SKM-1 treated with dmso at 0.1 percent for 144 hours (cell line): ENCODE data around the gene ANKRD44.
A peak's percentile ranks its signal among the peaks of the same experiment; 100 is the strongest.
"Not testable (repeated sequence)": the region's sequence is repeated elsewhere in the genome, so short reads cannot be mapped to it uniquely, and the experiment has no call there.

Experiments
- DNase-seq: peaks from one replicate; lab custom pipeline; 2025; ENCODE audit not compliant: unreplicated experiment; lab: John Stamatoyannopoulos, UW

The ANKRD44 gene

DNA sequence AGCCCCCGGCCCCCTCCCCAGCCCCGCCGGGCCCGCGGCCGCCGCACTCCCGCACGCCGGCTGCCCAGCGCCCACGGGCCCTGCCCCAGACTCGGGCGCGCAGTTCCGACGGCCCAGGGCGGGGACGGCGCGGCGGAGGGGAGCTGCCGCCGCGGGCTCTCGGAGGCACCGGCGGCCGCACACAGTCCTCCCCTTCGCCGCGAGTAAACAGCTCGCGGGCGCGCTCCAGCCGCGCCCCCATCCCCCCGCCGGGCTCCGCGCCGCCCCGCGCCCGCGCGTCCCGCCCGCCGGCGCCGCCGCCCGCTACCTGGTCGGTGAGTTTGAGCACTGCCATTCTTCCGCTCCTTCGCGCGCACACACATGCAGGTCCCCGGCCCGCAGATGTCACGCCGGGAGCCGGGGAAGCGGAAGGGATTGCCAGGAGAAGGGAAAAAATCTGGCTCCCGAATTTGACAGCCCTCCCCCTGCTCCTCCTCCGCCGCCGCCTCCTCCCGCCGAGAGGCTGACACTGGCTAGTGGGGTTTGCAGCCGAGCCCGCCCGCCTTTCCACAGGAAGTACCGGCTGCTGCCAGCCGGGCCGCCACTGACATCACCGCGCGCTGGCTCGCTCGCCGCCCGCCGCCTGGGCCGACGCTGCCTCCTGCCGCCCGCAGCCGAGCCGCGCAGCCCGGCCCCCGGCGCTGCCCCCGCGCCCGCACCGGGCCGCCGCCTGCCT, at the start of gene ANKRD44:
Gene ANKRD44, minus strand, starts transcription at position 510 of the 715 bp plus-strand sequence. Its CDS starts 176 bp downstream, at position 334.
- DNase-seq, result peak; percentile 76

GRCh38 chr2:197359859-197360258, 49.3 kb upstream of the ANKRD44 start:
- DNase-seq, result no peak

DNA sequence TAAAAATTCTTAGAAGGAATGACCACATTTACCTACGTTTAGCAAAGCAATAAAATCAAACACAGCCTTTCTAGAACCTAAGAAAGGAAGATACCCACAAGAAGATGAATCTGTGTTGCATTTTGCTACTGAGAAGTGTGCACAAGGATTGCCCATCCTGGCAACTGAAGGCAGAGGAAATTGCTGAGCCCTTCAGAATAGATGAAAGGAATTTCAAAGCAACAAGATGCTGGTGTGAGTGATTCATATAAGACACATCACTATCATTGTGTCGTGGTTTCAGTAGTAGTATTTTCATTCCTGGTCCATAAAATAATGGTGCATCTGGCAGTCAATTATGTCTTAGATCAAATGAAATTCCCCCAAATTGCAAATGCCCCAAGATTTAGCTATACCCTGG, 48.4 kb upstream of the ANKRD44 start:
- no peak for DNase-seq

- DNase-seq, result no peak
Observed at GRCh38 chr2:197357986-197358385, 47.4 kb upstream of the ANKRD44 start.

- peak; percentile 20 for DNase-seq
Observed at GRCh38 chr2:197356136-197356535, 45.6 kb upstream of the ANKRD44 start.

GRCh38 chr2:197354169-197354558, 43.6 kb upstream of the ANKRD44 start:
- DNase-seq, result no peak

GRCh38 chr2:197353393-197354168, 43.0 kb upstream of the ANKRD44 start:
- DNase-seq, result no peak

DNA sequence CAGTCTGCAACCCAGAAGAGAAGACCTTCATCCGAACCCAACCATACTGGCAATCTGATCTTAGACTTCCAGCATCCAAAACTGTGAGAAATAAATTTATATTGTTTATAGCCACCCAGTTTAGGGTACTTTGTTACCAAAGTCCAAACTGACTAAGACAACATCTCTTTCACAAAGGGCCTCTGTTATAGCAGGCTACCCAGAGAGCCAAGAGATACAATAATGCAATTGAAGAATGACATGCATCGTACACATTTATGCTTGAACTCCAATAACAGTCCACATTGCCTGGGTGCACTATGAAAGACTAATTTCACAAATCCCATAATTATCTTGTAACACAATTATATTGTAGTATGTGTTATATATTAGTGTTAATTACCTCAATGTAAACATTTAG, 39.1 kb upstream of the ANKRD44 start:
- DNase-seq, result no peak

- peak; percentile 33 for DNase-seq
Observed at GRCh38 chr2:197348721-197349360, 38.3 kb upstream of the ANKRD44 start.

DNA sequence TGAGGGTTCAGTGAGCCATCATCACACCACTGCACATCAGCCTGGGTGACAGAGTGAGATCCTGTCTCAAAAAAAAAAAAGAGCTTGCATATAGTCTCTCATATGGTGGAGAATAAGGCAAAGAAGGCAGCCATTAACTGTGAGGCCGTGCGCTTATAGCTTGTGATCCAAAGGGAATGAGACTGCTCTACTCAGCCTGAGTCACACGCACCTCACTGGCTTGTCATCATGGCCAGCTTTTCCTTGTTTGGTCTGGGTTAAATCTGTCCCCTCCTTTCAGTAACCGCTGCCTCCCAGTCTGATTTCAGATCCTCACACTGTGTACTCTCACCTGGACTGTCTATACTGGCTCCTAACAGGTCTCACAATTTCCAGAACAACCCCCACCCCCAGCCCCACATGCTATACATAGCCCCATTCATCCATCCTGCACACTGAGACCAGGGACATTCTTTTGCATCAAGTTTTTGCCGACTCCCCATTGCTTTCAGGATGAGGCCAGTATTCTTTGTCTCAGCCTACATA, 35.3 kb upstream of the ANKRD44 start:
- DNase-seq, result no peak

DNA sequence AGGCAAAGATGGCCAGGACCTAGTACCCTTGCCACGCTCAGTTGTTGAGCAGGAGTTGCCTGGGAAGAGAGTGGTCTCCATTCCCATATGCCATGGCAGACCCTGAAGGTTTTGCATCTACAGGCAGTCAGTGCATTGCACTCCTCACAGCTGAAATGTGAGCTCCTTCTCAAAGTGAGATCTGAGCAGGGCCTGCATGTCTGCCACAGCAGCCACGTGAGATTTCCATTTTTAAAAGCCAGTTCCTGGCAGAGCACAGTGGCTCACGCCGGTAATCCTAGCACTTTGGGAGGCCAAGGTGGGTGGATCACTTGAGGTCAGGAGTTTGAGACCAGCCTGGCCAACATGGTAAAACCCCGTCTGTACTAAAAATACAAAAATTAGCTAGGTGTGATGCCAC, 33.4 kb upstream of the ANKRD44 start:
- not testable (repeated sequence) for DNase-seq

- DNase-seq, result no peak
Observed at GRCh38 chr2:197340591-197340990, 30.0 kb upstream of the ANKRD44 start.

GRCh38 chr2:197339496-197340220, 29.1 kb upstream of the ANKRD44 start:
- DNase-seq, result no peak

DNA sequence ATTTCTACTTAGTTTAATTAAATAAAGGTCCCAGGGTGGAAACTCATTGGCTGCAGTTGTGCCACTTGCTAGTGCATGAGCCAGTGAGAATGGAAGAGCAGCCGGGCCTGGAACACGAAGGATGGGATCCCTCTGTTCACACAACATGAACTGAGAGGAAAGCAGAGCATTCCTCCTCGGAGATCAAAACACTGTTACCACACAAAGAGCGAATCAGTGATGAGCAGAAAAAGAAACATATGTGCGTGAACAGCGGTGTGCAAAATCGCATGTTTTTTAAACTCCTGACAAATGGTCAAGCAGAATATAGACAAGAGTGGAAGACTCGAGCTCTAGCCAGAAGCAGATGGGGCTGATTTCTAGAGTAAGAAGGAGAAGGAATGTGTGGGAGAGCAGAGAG, 28.4 kb upstream of the ANKRD44 start:
- no peak for DNase-seq

- DNase-seq, result no peak
Observed at GRCh38 chr2:197332641-197333040, 22.1 kb upstream of the ANKRD44 start.

GRCh38 chr2:197328461-197328860, 17.9 kb upstream of the ANKRD44 start:
- no peak for DNase-seq

DNA sequence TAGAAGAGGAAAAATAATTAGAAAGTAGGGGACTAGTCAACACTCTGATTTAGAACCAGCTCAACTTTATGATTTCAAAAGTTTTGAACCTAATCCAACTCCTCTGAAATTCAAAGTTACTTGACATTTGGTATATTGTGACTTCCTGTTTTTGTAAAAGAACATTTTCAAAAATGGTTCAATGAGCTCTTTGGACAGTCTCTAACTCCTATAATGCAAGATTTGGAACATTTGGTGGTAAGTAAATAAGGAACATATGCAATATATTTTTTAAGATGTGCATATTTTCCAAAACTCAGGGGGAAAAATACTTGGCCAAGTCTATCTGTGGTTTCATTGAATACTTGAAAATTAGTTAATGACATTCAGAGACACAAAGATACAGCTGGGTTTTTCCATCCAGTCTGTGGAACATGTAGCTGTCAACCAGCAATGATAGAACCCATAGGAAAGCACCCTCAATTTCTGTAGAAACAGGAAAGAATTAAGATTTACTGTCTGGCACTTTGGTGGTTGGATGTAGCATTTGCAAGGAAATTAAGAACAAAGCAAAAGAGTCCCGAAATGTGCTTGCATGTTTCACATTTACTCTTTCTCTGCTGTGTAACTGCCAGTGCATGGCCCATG, 17.0 kb upstream of the ANKRD44 start:
- no peak for DNase-seq

GRCh38 chr2:197327073-197327471, 16.5 kb upstream of the ANKRD44 start:
- DNase-seq, result no peak

GRCh38 chr2:197324801-197325200, 14.2 kb upstream of the ANKRD44 start:
- no peak for DNase-seq
